CD4-positive, alpha-beta T cell (primary cell): Measurements from ENCODE around the gene MT1G. TPM values are rescaled to one million over a fixed set of nuclear protein-coding genes. Genes with fewer than 3 reads are reported as not detected.
A peak's percentile ranks its signal among the peaks of the same experiment; 100 is the strongest.
"Not testable (repeated sequence)": the region's sequence is repeated elsewhere in the genome, so short reads cannot be mapped to it uniquely, and the experiment has no call there.

Source experiments
- ATAC-seq: fragments of 200-7000 bp; cut with Tn5 transposase; one replicate; pipeline ENCODE4 v1.10.0; 2022; ENCODE audit warnings: mild to moderate bottlenecking; ENCODE audit not compliant: poor library complexity
- CTCF ChIA-PET: fragments of 350-600 bp; sonication (Branson Sonifier 250); formaldehyde crosslinking; loops from one replicate; lab custom pipeline; 2021; ENCODE audit warnings: antibody characterized with exemption, inconsistent platforms; lab: Charles Lee
- POLR2A ChIA-PET: fragments of 350-600 bp; sonication (Branson Sonifier 250); formaldehyde crosslinking; loops from one replicate; lab custom pipeline; 2021; ENCODE audit warnings: antibody characterized with exemption, inconsistent platforms; lab: Charles Lee
- DNase-seq, 14 experiments: peaks; one replicate each; pipeline ENCODE4 v3.0.0-alpha.2; 2013 to 2020; ENCODE audit warnings: mixed read lengths in 2 of 14
- H3K27ac ChIP-seq, 2 donors: one replicate each; pipeline versions ENCODE4 v1.5.1 to v1.7.0; 2013; ENCODE audit warnings: low read length in 2 of 2, low read depth in 1 of 2, mild to moderate bottlenecking in 1 of 2
- H3K27me3 ChIP-seq, 2 experiments: 1 replicate in 1 of 2; 2 replicates in 1 of 2; pipeline versions ENCODE4 v1.6.1 to v1.7.0; 2013; ENCODE audit warnings: low read length in 2 of 2, control low read depth in 1 of 2, mild to moderate bottlenecking in 1 of 2, moderate library complexity in 1 of 2; ENCODE audit not compliant: insufficient read depth in 2 of 2, control insufficient read depth in 1 of 2
- H3K36me3 ChIP-seq: one replicate; pipeline ENCODE4 v1.6.1; 2013; ENCODE audit warnings: low read length, control low read depth; ENCODE audit not compliant: insufficient read depth
- H3K4me1 ChIP-seq: one replicate; pipeline ENCODE4 v1.6.1; 2013; ENCODE audit warnings: low read length, control low read depth; ENCODE audit not compliant: insufficient read depth
- H3K4me3 ChIP-seq: one replicate; pipeline ENCODE4 v1.5.1; 2013; ENCODE audit warnings: mild to moderate bottlenecking, low read length, moderate library complexity
- H3K9me3 ChIP-seq, 2 experiments: 1 replicate in 1 of 2; 2 replicates in 1 of 2; pipeline versions ENCODE4 v1.6.1 to v1.7.0; 2013; ENCODE audit warnings: low read length in 2 of 2, mild to moderate bottlenecking in 2 of 2, control low read depth in 1 of 2, moderate library complexity in 1 of 2; ENCODE audit not compliant: control insufficient read depth in 1 of 2, insufficient read depth in 1 of 2
- H3K27ac Mint-ChIP-seq: one replicate; pipeline ENCODE4 v1.8.0; 2020; ENCODE audit warnings: mixed read lengths
- H3K27me3 Mint-ChIP-seq: one replicate; pipeline ENCODE4 v1.8.0; 2021; ENCODE audit warnings: mixed read lengths
- H3K36me3 Mint-ChIP-seq: one replicate; pipeline ENCODE4 v1.8.0; 2021; ENCODE audit warnings: low read depth, mixed read lengths
- H3K4me1 Mint-ChIP-seq: one replicate; pipeline ENCODE4 v1.8.0; 2021; ENCODE audit warnings: low read depth, mixed read lengths
- H3K4me3 Mint-ChIP-seq: one replicate; pipeline ENCODE4 v1.8.0; 2020; ENCODE audit warnings: mild to moderate bottlenecking, mixed read lengths
- H3K9me3 Mint-ChIP-seq: one replicate; pipeline ENCODE4 v1.8.0; 2020; ENCODE audit warnings: mixed read lengths
- intact Hi-C, 2 experiments: fragments of 100-400 bp; cut with DNase I in 1 of 2; cut with micrococcal nuclease in 1 of 2; formaldehyde crosslinking; loops; one replicate each; pipeline versions ENCODE4 v1.15.1 to v1.9.0; 2023 to 2025; cut with DNase I, micrococcal nuclease
- total RNA-seq, 174 experiments: library from RNA in 2 of 174; stranded (reverse) in 2 of 174; gene quantifications; one replicate each; pipeline ENCODE4 v1.2.3 and lab custom pipeline; 2021 to 2026
- TF ChIP-seq, protein P1 (sequence below): fragments of 200-600 bp; IDR thresholded peaks from one replicate; pipeline ENCODE4 v1.8.0; 2022; ENCODE audit warnings: antibody characterized with exemption, mild to moderate bottlenecking

Gene MT1G
- total RNA-seq, 2 experiments from 2014 or later = not detected

DNA sequence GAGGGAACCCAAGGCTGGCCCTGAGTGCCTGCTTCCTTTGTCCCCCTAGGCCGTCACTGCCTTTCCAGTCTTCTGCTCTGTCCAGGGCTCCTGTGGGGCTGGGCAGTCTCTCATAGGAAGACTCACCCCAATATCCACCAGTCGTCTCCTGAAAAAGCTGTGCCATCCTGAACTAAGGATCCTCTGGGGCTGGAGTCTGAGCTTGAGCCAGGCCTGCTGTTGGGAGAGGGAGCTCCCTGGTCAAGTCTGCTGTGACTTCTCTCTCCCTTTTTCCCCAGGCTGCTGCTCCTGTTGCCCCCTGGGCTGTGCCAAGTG, 2.7 kb upstream of the MT1G start:
- TF ChIP-seq, protein P1, sequence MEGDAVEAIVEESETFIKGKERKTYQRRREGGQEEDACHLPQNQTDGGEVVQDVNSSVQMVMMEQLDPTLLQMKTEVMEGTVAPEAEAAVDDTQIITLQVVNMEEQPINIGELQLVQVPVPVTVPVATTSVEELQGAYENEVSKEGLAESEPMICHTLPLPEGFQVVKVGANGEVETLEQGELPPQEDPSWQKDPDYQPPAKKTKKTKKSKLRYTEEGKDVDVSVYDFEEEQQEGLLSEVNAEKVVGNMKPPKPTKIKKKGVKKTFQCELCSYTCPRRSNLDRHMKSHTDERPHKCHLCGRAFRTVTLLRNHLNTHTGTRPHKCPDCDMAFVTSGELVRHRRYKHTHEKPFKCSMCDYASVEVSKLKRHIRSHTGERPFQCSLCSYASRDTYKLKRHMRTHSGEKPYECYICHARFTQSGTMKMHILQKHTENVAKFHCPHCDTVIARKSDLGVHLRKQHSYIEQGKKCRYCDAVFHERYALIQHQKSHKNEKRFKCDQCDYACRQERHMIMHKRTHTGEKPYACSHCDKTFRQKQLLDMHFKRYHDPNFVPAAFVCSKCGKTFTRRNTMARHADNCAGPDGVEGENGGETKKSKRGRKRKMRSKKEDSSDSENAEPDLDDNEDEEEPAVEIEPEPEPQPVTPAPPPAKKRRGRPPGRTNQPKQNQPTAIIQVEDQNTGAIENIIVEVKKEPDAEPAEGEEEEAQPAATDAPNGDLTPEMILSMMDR = no peak
- peaks cover 24% of the 10 kb centered on the region for H3K4me1 ChIP-seq

DNA sequence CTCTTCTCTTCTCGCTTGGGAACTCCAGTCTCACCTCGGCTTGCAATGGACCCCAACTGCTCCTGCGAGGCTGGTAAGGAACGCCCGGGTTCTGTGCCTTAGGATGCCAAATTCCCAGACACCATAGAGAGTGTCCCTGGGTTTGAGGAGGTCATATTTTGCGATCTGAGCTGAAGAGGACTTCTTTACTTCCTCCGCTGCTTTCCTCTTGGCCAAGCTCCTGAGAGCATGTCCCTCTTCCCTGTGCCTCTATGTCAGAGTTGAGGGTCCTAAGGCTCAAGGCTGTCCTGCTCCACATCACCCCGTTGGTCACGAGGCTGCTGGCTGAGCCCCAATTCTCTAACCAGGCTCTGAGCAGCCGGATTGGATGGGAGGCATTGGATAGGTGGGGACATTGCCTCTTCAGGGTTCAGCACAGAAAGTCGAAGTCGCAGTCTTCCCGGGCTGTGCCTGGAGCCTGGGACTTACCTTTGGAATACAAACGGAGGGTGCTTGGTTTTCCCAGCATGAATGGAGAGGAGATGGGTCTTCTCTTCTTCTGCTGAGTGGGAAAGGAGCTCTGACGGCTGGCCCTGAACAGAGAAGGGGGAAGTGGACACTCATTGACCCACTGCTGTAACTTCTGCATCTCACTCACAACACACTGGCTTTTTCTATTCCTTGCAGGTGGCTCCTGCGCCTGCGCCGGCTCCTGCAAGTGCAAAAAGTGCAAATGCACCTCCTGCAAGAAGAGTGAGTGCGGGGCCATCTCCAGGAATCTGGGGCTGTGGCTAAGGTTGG, 2.2 kb upstream of the MT1G start:
- TF ChIP-seq, protein P1 = no peak
- no peak overlapping the region for H3K4me3 ChIP-seq
- no peak for DNase-seq
- Mint-ChIP-seq H3K36me3 (no peaks in the 10 kb centered on the region), H3K27ac (no peak overlapping the region), H3K4me3 (no peak overlapping the region), H3K9me3 (no peaks in the 10 kb centered on the region), H3K4me1 (peaks cover 22% of the 10 kb centered on the region), H3K27me3 (peaks cover 94% of the 10 kb centered on the region)
- H3K27me3 ChIP-seq = peaks cover 44 to 59% of the 10 kb centered on the region in 2 experiments
- intact Hi-C loops = no loop called here
- ChIA-PET POLR2A (interaction anchor here (1.4 to 2.4 kb wide), 2 partner anchors 13 to 62 kb away, joined by 4 to 11 read pairs; partner anchors contain the start of genes MT1X and MT2A), CTCF (no interaction called here)
- H3K27ac ChIP-seq = no peak overlapping the region
- ATAC-seq = no peak
- peaks cover 0 to 11% of the 10 kb centered on the region in 2 experiments for H3K9me3 ChIP-seq
- no peaks in the 10 kb centered on the region for H3K36me3 ChIP-seq
- peaks cover 20% of the 10 kb centered on the region for H3K4me1 ChIP-seq

More for the DNA sequence above, 2.7 kb upstream of the MT1G start:
- Mint-ChIP-seq H3K4me1 (peaks cover 28% of the 10 kb centered on the region), H3K27me3 (peaks cover 94% of the 10 kb centered on the region), H3K36me3 (no peaks in the 10 kb centered on the region), H3K4me3 (no peak overlapping the region), H3K9me3 (no peaks in the 10 kb centered on the region), H3K27ac (no peak overlapping the region)
- Histone ChIP-seq H3K27me3 (peaks cover 43 to 59% of the 10 kb centered on the region in 2 experiments), H3K27ac (no peak overlapping the region), H3K36me3 (no peaks in the 10 kb centered on the region), H3K9me3 (peaks cover 0 to 11% of the 10 kb centered on the region in 2 experiments), H3K4me3 (no peak overlapping the region)
- ChIA-PET POLR2A (interaction anchor here (1.4 kb wide), 1 partner anchor 62 kb away, joined by 4 read pairs; the partner anchor contains the start of gene MT2A), CTCF (no interaction called here)
- no peak for ATAC-seq
- intact Hi-C loops = no loop called here
- no peak for DNase-seq

DNA sequence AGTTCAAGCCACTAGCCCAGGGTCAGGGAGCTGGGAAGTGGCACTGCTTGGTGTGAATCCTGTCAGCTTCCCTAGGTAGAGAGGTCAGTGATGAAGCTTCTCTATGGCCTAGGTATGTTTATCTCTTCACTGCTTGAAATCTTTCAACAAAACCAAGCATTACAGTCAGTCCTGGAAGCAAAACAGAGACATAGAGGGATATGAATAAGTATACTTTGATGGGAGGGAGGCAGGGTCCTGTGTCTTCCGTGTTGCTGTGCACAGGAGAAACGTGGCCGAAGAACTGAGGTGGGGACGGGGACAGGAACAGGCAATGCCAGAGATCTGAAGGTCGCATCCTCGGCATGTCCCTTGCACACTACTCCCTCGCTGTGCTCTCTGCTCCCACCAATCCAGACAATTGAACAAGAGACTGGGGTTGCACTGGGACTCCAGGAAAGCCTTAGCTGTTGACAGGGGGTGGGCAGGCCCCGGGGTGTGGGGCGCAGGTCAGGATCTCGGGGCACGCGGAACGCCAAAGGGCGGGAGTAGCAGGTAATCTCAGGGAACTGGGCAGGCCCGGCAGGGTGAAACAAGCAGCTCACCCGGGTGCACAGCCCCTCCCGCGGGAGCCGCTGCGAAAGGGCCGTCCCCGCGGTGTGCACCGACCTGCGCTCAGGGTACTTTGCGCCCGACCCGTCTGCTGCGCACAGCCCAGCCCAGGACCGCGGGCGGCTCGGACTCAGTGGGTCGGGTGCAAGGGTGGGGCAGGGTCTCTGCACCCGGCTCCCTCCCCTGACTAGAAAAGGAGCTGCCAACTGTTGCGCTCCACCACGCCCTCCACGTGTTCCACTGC, 1.4 kb upstream of the MT1G start, which contains the start of gene MT1H:
TSS of gene MT1H (plus strand) at position 810 of the 835 bp plus-strand sequence. CDS start 71 bp downstream, outside the sequence.
- H3K27ac ChIP-seq = no peak within 1 kb of the TSS
- H3K27me3 ChIP-seq = peaks cover 49 to 59% of the 10 kb centered on the region in 2 experiments
- TF ChIP-seq, protein P1 = no peak
- intact Hi-C loops = no loop called here
- H3K4me1 ChIP-seq = peaks cover 20% of the 10 kb centered on the region
- H3K36me3 Mint-ChIP-seq = no peaks in the 10 kb centered on the region
- H3K4me3 Mint-ChIP-seq = no peak within 1 kb of the TSS
- no peaks in the 10 kb centered on the region for H3K36me3 ChIP-seq
- DNase-seq (no peak), ATAC-seq (peak; percentile 35)
- peaks cover 0 to 11% of the 10 kb centered on the region in 2 experiments for H3K9me3 ChIP-seq
- no peak within 1 kb of the TSS for H3K4me3 ChIP-seq
- H3K4me1 Mint-ChIP-seq = peaks cover 20% of the 10 kb centered on the region
- no peak within 1 kb of the TSS for H3K27ac Mint-ChIP-seq
- H3K27me3 Mint-ChIP-seq = peaks cover 99% of the 10 kb centered on the region
- H3K9me3 Mint-ChIP-seq = no peaks in the 10 kb centered on the region
- ChIA-PET POLR2A (interaction anchor here (2.4 kb wide), 1 partner anchor 13 kb away, joined by 11 read pairs; the partner anchor contains the start of gene MT1X), CTCF (no interaction called here)

DNA sequence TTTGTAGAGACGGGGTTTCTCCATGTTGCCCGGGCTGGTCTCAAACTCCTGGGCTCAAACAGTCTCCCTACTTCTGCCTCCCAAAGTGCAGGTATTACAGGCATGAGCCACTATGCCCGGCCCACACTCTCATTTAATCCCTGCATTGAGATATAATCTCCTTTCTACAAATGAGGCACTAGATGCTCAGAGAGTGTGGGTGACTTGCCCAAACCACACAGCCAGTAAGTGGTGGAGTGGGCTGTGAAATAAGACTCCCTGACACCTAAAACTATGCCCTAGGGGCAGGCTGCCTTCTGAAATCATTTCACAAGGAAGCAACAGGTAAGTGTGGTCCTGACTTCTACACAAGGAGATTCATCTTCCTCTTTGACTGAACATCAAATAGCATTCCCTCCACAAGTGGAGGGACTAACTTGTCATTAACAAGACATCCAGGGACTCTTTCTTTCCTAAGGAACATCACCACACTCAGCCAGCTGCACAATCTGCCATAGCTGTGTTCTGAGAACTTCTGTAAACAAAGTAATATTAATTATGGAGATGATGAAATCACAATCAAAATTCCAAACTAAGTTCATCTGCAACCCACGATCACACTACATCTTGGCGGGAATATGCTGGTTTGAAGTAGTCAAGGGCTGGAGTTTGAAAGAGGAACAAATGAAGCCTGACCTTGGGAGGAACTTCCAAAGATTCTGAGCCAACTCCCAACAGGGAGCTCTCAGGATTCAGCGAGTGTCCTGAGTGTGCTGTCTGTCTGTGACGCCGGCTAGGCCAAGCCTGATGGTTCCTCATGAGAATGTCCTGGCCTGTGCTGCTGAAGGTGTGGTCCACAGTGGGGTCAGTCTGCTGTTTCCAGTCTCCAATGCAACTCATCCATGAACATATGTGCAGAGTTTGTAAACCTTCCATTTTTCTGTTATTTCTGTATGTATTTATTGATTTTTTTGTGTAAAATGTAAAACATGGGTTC, 2.3 kb downstream of the MT1G start:
- H3K9me3 Mint-ChIP-seq, DNase-seq, CTCF ChIA-PET, H3K27ac ChIP-seq, H3K27ac Mint-ChIP-seq, ATAC-seq, H3K4me3 ChIP-seq, H3K36me3 Mint-ChIP-seq, H3K4me3 Mint-ChIP-seq, H3K36me3 ChIP-seq, intact Hi-C loops, POLR2A ChIA-PET: not testable (repeated sequence)
- Mint-ChIP-seq H3K4me1 (peaks cover 37% of the 10 kb centered on the region), H3K27me3 (peaks cover 73% of the 10 kb centered on the region)
- Histone ChIP-seq H3K4me1 (peaks cover 38% of the 10 kb centered on the region), H3K27me3 (peaks cover 45 to 47% of the 10 kb centered on the region in 2 experiments), H3K9me3 (peaks cover 0 to 11% of the 10 kb centered on the region in 2 experiments)
